ENCODE measurements around the gene SPOCK1. TPM values are rescaled to one million over a fixed set of nuclear protein-coding genes. Genes with fewer than 3 reads are reported as not detected.

SPOCK1 gene
- total and polyA plus RNA-seq, 2 of the 4 experiments (the other 2 are of a cell fraction): 5.0 to 20.3 TPM

DNA sequence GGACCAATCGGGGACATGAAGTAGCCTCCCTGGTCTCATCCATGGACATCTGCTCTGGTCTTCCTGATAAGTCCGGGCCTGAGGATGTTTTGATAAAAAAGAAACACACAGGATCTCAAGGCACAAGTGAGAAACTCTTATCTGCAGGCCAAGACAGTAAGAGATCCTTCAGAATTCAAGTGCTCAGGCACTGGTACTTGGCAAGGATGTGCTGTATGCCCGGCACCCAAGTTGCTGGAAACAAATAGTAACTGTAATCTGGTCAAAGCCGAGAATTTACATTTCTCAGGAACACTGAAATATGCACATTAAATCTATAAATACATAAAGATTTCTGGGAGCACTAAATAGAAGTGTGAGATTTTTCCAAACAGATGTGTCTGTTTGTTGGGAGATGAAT, 165.7 kb downstream of the SPOCK1 start:
- Histone ChIP-seq H3K36me3 (ENCODE audit: control insufficient read depth, insufficient read depth, low read length) (no peaks in the 10 kb centered on the region), H3K4ac (ENCODE audit: low read depth, low read length) (no peak overlapping the region), H3K14ac (replicated peaks; ENCODE audit: low read depth, low read length) (no peak overlapping the region), H3K23ac (ENCODE audit: low read depth, low read length) (no peak overlapping the region), H3K9me3 (ENCODE audit: control insufficient read depth, insufficient read depth, low read length) (no peaks in the 10 kb centered on the region), H3K9ac (ENCODE audit: low read depth, low read length) (no peak overlapping the region), H3K4me2 (ENCODE audit: low read depth, low read length) (no peak overlapping the region), H2BK120ac (ENCODE audit: low read depth, low read length) (no peak overlapping the region), H3K4me1 (ENCODE audit: control insufficient read depth, insufficient read depth, low read length) (no peaks in the 10 kb centered on the region), H3K56ac (ENCODE audit: extremely low read depth, insufficient read depth, low read length) (no peak overlapping the region), H3K79me1 (ENCODE audit: low read depth in 1 of 2, low read length in 2 of 2) (no peaks in the 10 kb centered on the region), H4K5ac (ENCODE audit: low read depth, low read length) (no peak overlapping the region), H2AK9ac (replicated peaks; ENCODE audit: low read depth, low read length, poor library complexity) (no peak overlapping the region), H4K20me1 (ENCODE audit: insufficient read depth, low read length) (no peaks in the 10 kb centered on the region), H3K4me3 (ENCODE audit: insufficient read depth, low read depth, low read length) (no peak overlapping the region), H3K27ac (ENCODE audit: insufficient read depth, low read length) (no peak overlapping the region), H2AK5ac (ENCODE audit: low read depth, low read length) (no peak overlapping the region), H2AFZ (replicated peaks; ENCODE audit: low read length, poor library complexity) (no peak overlapping the region), H3K9me1 (ENCODE audit: insufficient read depth, low read length) (no peaks in the 10 kb centered on the region), H3K27me3 (ENCODE audit: control insufficient read depth, insufficient read depth, low read length) (0 out of 2 replicates have a peak, but pooled peaks cover 2% of the 10 kb centered on the region), H2BK5ac (ENCODE audit: low read depth, low read length, poor library complexity, severe bottlenecking) (no peak overlapping the region), H4K91ac (ENCODE audit: insufficient read depth, low read depth, low read length) (no peak overlapping the region), H4K8ac (ENCODE audit: low read depth in 2 of 2, low read length in 2 of 2) (no peak overlapping the region), H2BK20ac (ENCODE audit: low read depth, low read length) (no peak overlapping the region), H2BK15ac (ENCODE audit: low read depth, low read length) (no peak overlapping the region), H3K18ac (ENCODE audit: low read depth, low read length) (no peak overlapping the region)
- no peak for DNase-seq
- intact Hi-C loops (cut with micrococcal nuclease): no loop called here
- in situ Hi-C loops (cut with MboI; ENCODE audit: low sequenced_read_pairs): no loop called here
- no peak for ATAC-seq (ENCODE audit: low read depth)
- dilution Hi-C loops (cut with HindIII; ENCODE audit: low sequenced_read_pairs, unreplicated experiment): no loop called here
- TF ChIP-seq MAZ (IDR thresholded peaks at IDR 0.05; ENCODE audit: borderline replicate concordance, low read depth, low read length) (no peak), RAD21 (IDR thresholded peaks at IDR 0.05; ENCODE audit: low read length) (no peak), FOS (IDR thresholded peaks at IDR 0.05; ENCODE audit: low read depth, low read length) (no peak), BHLHE40 (IDR thresholded peaks at IDR 0.05; ENCODE audit: low read depth, low read length) (no peak)
- WGBS, 2 experiments (ENCODE audit: extremely low coverage in 2 of 2, insufficient read length in 1 of 2): 29% methylated on average over 1 of the region's 4 CpGs; no CpG with 5 or more reads in 1 of the 2 experiments
- POLR2A ChIA-PET (ENCODE audit: unreplicated experiment): no interaction called here
- no TSS peak for BruUV-seq (replicated peaks)
- CTCF ChIA-PET: interaction anchor here (1.3 to 1.6 kb wide), 2 partner anchors 11 to 165 kb away, joined by 3 read pairs; partner anchors contain the start of gene SPOCK1

Data from IMR-90 (cell line).